CD4-positive, alpha-beta T cell treated with Interleukin-21 for 1 hour (primary cell): ENCODE data around the gene PLAC9.

Experiments used
- DNase-seq: peaks from one replicate; pipeline ENCODE4 v3.0.0-alpha.2; 2020

Gene PLAC9

GRCh38 chr10:80161321-80162083 lies 29.0 kb downstream of the PLAC9 start:
- no peak for DNase-seq

GRCh38 chr10:80163741-80164341 lies 31.3 kb downstream of the PLAC9 start:
- no peak for DNase-seq

GRCh38 chr10:80164596-80164995 lies 32.1 kb downstream of the PLAC9 start:
- DNase-seq, result no peak

GRCh38 chr10:80165173-80165572 lies 32.6 kb downstream of the PLAC9 start:
- no peak for DNase-seq

GRCh38 chr10:80166581-80167470 lies 34.3 kb downstream of the PLAC9 start:
- no peak for DNase-seq

GRCh38 chr10:80167471-80168161 lies 35.1 kb downstream of the PLAC9 start:
- no peak for DNase-seq

- no peak for DNase-seq
Observed at GRCh38 chr10:80168162-80168511, 35.6 kb downstream of the PLAC9 start.

- peak; percentile 28 for DNase-seq
Observed at GRCh38 chr10:80168679-80169380, 36.3 kb downstream of the PLAC9 start.

GRCh38 chr10:80170026-80170425 lies 37.5 kb downstream of the PLAC9 start:
- DNase-seq, result no peak

GRCh38 chr10:80170641-80171040 lies 38.1 kb downstream of the PLAC9 start:
- no peak for DNase-seq

- no peak for DNase-seq
Observed at GRCh38 chr10:80171248-80171660, 38.7 kb downstream of the PLAC9 start.

- DNase-seq, result no peak
Observed at GRCh38 chr10:80172896-80173295, 40.4 kb downstream of the PLAC9 start.

- DNase-seq, result no peak
Observed at GRCh38 chr10:80173466-80173865, 40.9 kb downstream of the PLAC9 start.

- no peak for DNase-seq
Observed at GRCh38 chr10:80174641-80175395, 42.3 kb downstream of the PLAC9 start.

GRCh38 chr10:80176526-80176925 lies 44.0 kb downstream of the PLAC9 start:
- no peak for DNase-seq

- DNase-seq, result no peak
Observed at GRCh38 chr10:80177781-80178636, 45.5 kb downstream of the PLAC9 start.

- DNase-seq, result no peak
Observed at GRCh38 chr10:80182986-80183385, 50.5 kb downstream of the PLAC9 start.

GRCh38 chr10:80183436-80183835 lies 50.9 kb downstream of the PLAC9 start:
- DNase-seq, result no peak

- no peak for DNase-seq
Observed at GRCh38 chr10:80184291-80184690, 51.8 kb downstream of the PLAC9 start.

GRCh38 chr10:80185578-80186299 lies 53.2 kb downstream of the PLAC9 start:
- no peak for DNase-seq
